CD14-positive monocyte (primary cell): ENCODE results near the gene GABRD. TPM values are rescaled to one million over a fixed set of nuclear protein-coding genes. Genes with fewer than 3 reads are reported as not detected.

Experiments
- DNase-seq, 3 donors: peaks; one replicate each; pipeline ENCODE4 v3.0.0-alpha.2; 2011 to 2022
- H2AFZ ChIP-seq: 2 replicates; pipeline ENCODE4 v1.6.0; 2012; ENCODE audit warnings: mild to moderate bottlenecking, low read depth, low read length, inconsistent platforms; ENCODE audit not compliant: insufficient read depth, poor library complexity, severe bottlenecking
- H3K27ac ChIP-seq, 2 donors: 1 replicate in 1 of 2; 2 replicates in 1 of 2; pipeline ENCODE4 v1.5.1; 2012 to 2013; ENCODE audit warnings: low read length in 2 of 2, control low read depth in 1 of 2, inconsistent platforms in 1 of 2, low read depth in 1 of 2, mild to moderate bottlenecking in 1 of 2
- H3K27me3 ChIP-seq, 2 donors: one replicate each; pipeline versions ENCODE4 v1.6.0 to v1.6.1; 2011 to 2013; ENCODE audit warnings: low read length in 2 of 2; ENCODE audit not compliant: control insufficient read depth in 2 of 2, insufficient read depth in 2 of 2
- H3K36me3 ChIP-seq, 2 donors: replicated peaks in 1 of 2; 1 replicate in 1 of 2; 2 replicates in 1 of 2; pipeline versions ENCODE4 v1.5.1 to v1.6.1; 2012 to 2013; ENCODE audit warnings: low read length in 2 of 2, control low read depth in 1 of 2, inconsistent platforms in 1 of 2, mild to moderate bottlenecking in 1 of 2; ENCODE audit not compliant: insufficient read depth in 2 of 2, control insufficient read depth in 1 of 2
- H3K4me1 ChIP-seq, 2 donors: 1 replicate in 1 of 2; 2 replicates in 1 of 2; pipeline versions ENCODE4 v1.5.1 to v1.6.1; 2012 to 2013; ENCODE audit warnings: low read length in 2 of 2, control low read depth in 1 of 2, inconsistent platforms in 1 of 2, mild to moderate bottlenecking in 1 of 2, moderate library complexity in 1 of 2; ENCODE audit not compliant: insufficient read depth in 2 of 2, control insufficient read depth in 1 of 2
- H3K4me2 ChIP-seq: replicated peaks from 2 replicates; pipeline ENCODE3; 2012; ENCODE audit warnings: low read length, moderate library complexity, mild to moderate bottlenecking; ENCODE audit not compliant: poor library complexity, severe bottlenecking; ENCODE audit errors: extremely low read depth
- H3K4me3 ChIP-seq, 3 experiments: fragments of 200-600 bp in 1 of 3; sonication (generic) in 1 of 3; replicated peaks in 1 of 3; 1 replicate in 2 of 3; 2 replicates in 1 of 3; pipeline ENCODE4 v1.5.1; 2011 to 2013; ENCODE audit warnings: low read length in 3 of 3, mild to moderate bottlenecking in 3 of 3, control low read depth in 2 of 3, low read depth in 2 of 3, inconsistent platforms in 1 of 3, moderate library complexity in 1 of 3
- H3K79me2 ChIP-seq: 2 replicates; pipeline ENCODE4 v1.6.0; 2012; ENCODE audit warnings: mild to moderate bottlenecking, control low read depth, inconsistent platforms, low read length, moderate library complexity; ENCODE audit not compliant: insufficient read depth
- H3K9ac ChIP-seq: 2 replicates; pipeline ENCODE4 v1.6.0; 2017; ENCODE audit warnings: low read length, mild to moderate bottlenecking; ENCODE audit not compliant: insufficient read depth, poor library complexity, severe bottlenecking
- H3K9me3 ChIP-seq, 2 donors: replicated peaks in 1 of 2; 1 replicate in 1 of 2; 2 replicates in 1 of 2; pipeline versions ENCODE4 v1.5.1 to v1.6.1; 2012 to 2013; ENCODE audit warnings: low read length in 2 of 2, control low read depth in 1 of 2; ENCODE audit not compliant: control insufficient read depth in 1 of 2, insufficient read depth in 1 of 2
- H4K20me1 ChIP-seq: 2 replicates; pipeline ENCODE4 v1.6.0; 2012; ENCODE audit warnings: mild to moderate bottlenecking, low read length, control low read depth, moderate library complexity; ENCODE audit not compliant: insufficient read depth
- H3K27ac Mint-ChIP-seq, 7 donors: one replicate each; pipeline ENCODE4 v1.8.0; 2020; ENCODE audit warnings: mild to moderate bottlenecking in 7 of 7, mixed read lengths in 7 of 7, moderate library complexity in 6 of 7, inconsistent platforms in 2 of 7
- H3K27me3 Mint-ChIP-seq, 3 donors: one replicate each; pipeline ENCODE4 v1.8.0; 2021 to 2022; ENCODE audit warnings: low read depth in 3 of 3, mild to moderate bottlenecking in 3 of 3, mixed read lengths in 3 of 3, moderate library complexity in 3 of 3, inconsistent platforms in 1 of 3
- H3K36me3 Mint-ChIP-seq, 2 donors: one replicate each; pipeline ENCODE4 v1.8.0; 2020; ENCODE audit warnings: mixed read lengths in 2 of 2, inconsistent platforms in 1 of 2, mild to moderate bottlenecking in 1 of 2
- H3K4me1 Mint-ChIP-seq: one replicate; pipeline ENCODE4 v1.8.0; 2020; ENCODE audit warnings: mild to moderate bottlenecking, mixed read lengths
- H3K4me3 Mint-ChIP-seq, 2 donors: one replicate each; pipeline ENCODE4 v1.8.0; 2020; ENCODE audit warnings: mild to moderate bottlenecking in 2 of 2, mixed read lengths in 2 of 2, moderate library complexity in 1 of 2
- H3K9me3 Mint-ChIP-seq, 7 donors: one replicate each; pipeline ENCODE4 v1.8.0; 2020 to 2022; ENCODE audit warnings: mixed read lengths in 7 of 7, mild to moderate bottlenecking in 6 of 7, moderate library complexity in 6 of 7, inconsistent platforms in 2 of 7
- CTCF ChIP-seq: fragments of 200-600 bp; IDR thresholded peaks from one replicate; pipeline ENCODE4 v1.8.0; 2022; ENCODE audit warnings: antibody characterized with exemption, mild to moderate bottlenecking
- WGBS: methylation state at CpG from one replicate; pipeline ENCODE4 v1.1.5; 2013; ENCODE audit warnings: missing lambda C conversion rate; ENCODE audit not compliant: insufficient coverage; 5-methylcytosine and 5-hydroxymethylcytosine counted together
- intact Hi-C, 2 donors: fragments of 100-400 bp; cut with micrococcal nuclease; formaldehyde crosslinking; loops; one replicate each; pipeline versions ENCODE4 v1.15.0 to v1.15.1; 2023
- polyA plus RNA-seq, 3 donors: library from polyadenylated mRNA; depleted of rRNA in 1 of 3; unstranded in 2 of 3; stranded (reverse) in 1 of 3; fragments of 300-500 nt in 2 of 3; fragments of >200 nt in 1 of 3; fragmentation: Illumina TruSeq in 2 of 3; gene quantifications; 1 replicate in 2 of 3; 2 replicates in 1 of 3; pipeline ENCODE4 v1.2.3, GENCODE V29; 2012 to 2021

Gene GABRD
- polyA plus RNA-seq, 3 donors, result not detected

GRCh38 chr1:2000432-2000831, 18.7 kb upstream of the GABRD start:
- H3K27ac Mint-ChIP-seq, result peak overlapping the region in 1 of 7 donors; percentile 6
- no peak overlapping the region for H3K4me3 Mint-ChIP-seq
- no peaks in the 10 kb centered on the region for H3K79me2 ChIP-seq
- no peak for TF ChIP-seq CTCF
- no peaks in the 10 kb centered on the region for H3K36me3 Mint-ChIP-seq
- H3K4me3 ChIP-seq, result no peak overlapping the region
- no peak for DNase-seq
- no peaks in the 10 kb centered on the region for H4K20me1 ChIP-seq
- H3K9me3 Mint-ChIP-seq, result peaks cover 0 to 9% (median 2%) of the 10 kb centered on the region in 7 donors
- no peak overlapping the region for H3K27ac ChIP-seq
- H3K4me1 ChIP-seq, result peaks cover 14 to 16% of the 10 kb centered on the region in 2 donors
- H3K9ac ChIP-seq, result no peak overlapping the region
- peaks cover 33 to 44% (median 40%) of the 10 kb centered on the region in 3 donors for H3K27me3 Mint-ChIP-seq
- WGBS, result 100% methylated on average over 3 of the region's 7 CpGs
- H3K9me3 ChIP-seq, result no peaks in the 10 kb centered on the region
- H3K36me3 ChIP-seq, result no peaks in the 10 kb centered on the region
- intact Hi-C loops, result no loop called here
- peaks cover 11 to 28% of the 10 kb centered on the region in 2 donors for H3K27me3 ChIP-seq
- peaks cover 18% of the 10 kb centered on the region for H3K4me1 Mint-ChIP-seq
- no peak overlapping the region for H2AFZ ChIP-seq
- no peak overlapping the region for H3K4me2 ChIP-seq

GRCh38 chr1:2000850-2001249, 18.3 kb upstream of the GABRD start:
- no peaks in the 10 kb centered on the region for H3K36me3 ChIP-seq
- Mint-ChIP-seq H3K36me3 (no peaks in the 10 kb centered on the region), H3K4me3 (no peak overlapping the region), H3K9me3 (peaks cover 0 to 9% (median 2%) of the 10 kb centered on the region in 7 donors), H3K27ac (no peak overlapping the region), H3K27me3 (peaks cover 36 to 46% (median 44%) of the 10 kb centered on the region in 3 donors), H3K4me1 (peaks cover 16% of the 10 kb centered on the region)
- no peak overlapping the region for H3K4me2 ChIP-seq
- H3K4me1 ChIP-seq, result peaks cover 12% of the 10 kb centered on the region in 2 donors
- H3K4me3 ChIP-seq, result no peak overlapping the region
- intact Hi-C loops, result no loop called here
- WGBS, result 97% methylated on average over 6 of the region's 9 CpGs
- no peaks in the 10 kb centered on the region for H4K20me1 ChIP-seq
- no peaks in the 10 kb centered on the region for H3K79me2 ChIP-seq
- peaks cover 11 to 29% of the 10 kb centered on the region in 2 donors for H3K27me3 ChIP-seq
- H3K9me3 ChIP-seq, result no peaks in the 10 kb centered on the region
- H3K27ac ChIP-seq, result no peak overlapping the region
- DNase-seq, result no peak
- no peak overlapping the region for H3K9ac ChIP-seq
- H2AFZ ChIP-seq, result no peak overlapping the region
- no peak for TF ChIP-seq CTCF
